Measurements from ENCODE around the gene ECM1.

Gene ECM1

GRCh38 chr1:150479927-150480352 lies 28.0 kb upstream of the ECM1 start:
- no peak for TF ChIP-seq CTCF (IDR thresholded peaks at IDR 0.05; ENCODE audit: unreplicated experiment in 3 of 3)
- H3K36me3 Mint-ChIP-seq (ENCODE audit: low read depth) = no peaks in the 10 kb centered on the region
- H3K27me3 Mint-ChIP-seq (ENCODE audit: low read depth) = peaks cover 5% of the 10 kb centered on the region
- H3K27ac Mint-ChIP-seq = peak overlapping the region in 1 of 3 experiments; percentile 66
- no peak overlapping the region for H3K4me3 Mint-ChIP-seq
- no peaks in the 10 kb centered on the region for H3K9me3 Mint-ChIP-seq
- peaks cover 34% of the 10 kb centered on the region for H3K4me1 Mint-ChIP-seq

DNA sequence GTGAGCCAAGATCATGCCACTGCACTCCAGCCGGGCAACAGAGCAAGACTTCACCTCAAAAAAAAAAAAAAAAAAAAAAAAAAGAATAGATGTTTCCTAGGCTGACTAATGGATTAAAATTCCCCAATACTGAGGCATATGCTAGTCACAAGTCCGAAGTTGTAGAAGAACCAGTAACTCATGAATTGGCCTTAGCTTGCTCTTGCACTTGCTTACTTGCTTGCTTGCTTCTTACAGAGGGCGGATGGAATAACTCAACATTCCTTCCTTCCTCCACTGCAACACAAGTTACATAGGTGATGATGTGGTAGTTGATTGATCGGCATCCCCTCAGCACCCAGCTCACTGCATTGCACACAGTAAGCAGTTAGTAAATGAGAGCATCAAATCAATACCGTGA lies 23.5 kb upstream of the ECM1 start:
- peaks cover 13% of the 10 kb centered on the region for H3K4me1 Mint-ChIP-seq
- no peak for TF ChIP-seq CTCF (IDR thresholded peaks at IDR 0.05; ENCODE audit: unreplicated experiment in 3 of 3)
- H3K27ac Mint-ChIP-seq = no peak overlapping the region
- H3K9me3 Mint-ChIP-seq = no peaks in the 10 kb centered on the region
- no peak overlapping the region for H3K4me3 Mint-ChIP-seq
- H3K27me3 Mint-ChIP-seq (ENCODE audit: low read depth) = no peaks in the 10 kb centered on the region
- peaks cover 7% of the 10 kb centered on the region for H3K36me3 Mint-ChIP-seq (ENCODE audit: low read depth)

DNA sequence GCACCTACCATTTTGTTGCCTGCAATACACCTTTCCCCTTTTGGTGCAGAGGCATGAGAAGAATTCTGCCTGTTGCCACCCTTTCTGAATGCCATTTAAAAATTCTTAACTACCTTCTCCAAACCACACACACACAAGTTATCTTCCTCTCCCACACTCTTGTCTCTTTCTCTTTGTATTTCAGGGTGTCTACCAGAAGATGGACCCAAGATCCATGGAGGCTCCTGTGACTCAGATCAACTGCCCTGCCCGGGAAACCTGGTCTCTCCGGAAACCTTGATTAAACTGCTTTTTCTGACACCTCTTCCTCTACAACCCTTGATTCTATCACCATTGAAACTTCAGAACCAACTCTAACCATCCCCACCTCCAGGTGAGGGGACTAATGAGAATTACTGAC lies 23.0 kb upstream of the ECM1 start:
- no peak for TF ChIP-seq CTCF (IDR thresholded peaks at IDR 0.05; ENCODE audit: unreplicated experiment in 3 of 3)
- Mint-ChIP-seq H3K4me1 (peaks cover 13% of the 10 kb centered on the region), H3K9me3 (no peaks in the 10 kb centered on the region), H3K4me3 (peak overlapping the region; percentile 46 to 68 (median 63)), H3K36me3 (ENCODE audit: low read depth) (peaks cover 8% of the 10 kb centered on the region), H3K27me3 (ENCODE audit: low read depth) (no peaks in the 10 kb centered on the region), H3K27ac (peak overlapping the region in 1 of 3 experiments; percentile 23)

- H3K9me3 Mint-ChIP-seq = no peaks in the 10 kb centered on the region
- H3K27ac Mint-ChIP-seq = peak within 1 kb of the TSS; percentile 86 to 91 (median 87)
- TF ChIP-seq CTCF (IDR thresholded peaks at IDR 0.05; ENCODE audit: unreplicated experiment in 3 of 3) = peak in 1 of 3 experiments; percentile 8
- peak within 1 kb of the TSS; percentile 83 to 90 (median 86) for H3K4me3 Mint-ChIP-seq
- H3K27me3 Mint-ChIP-seq (ENCODE audit: low read depth) = no peaks in the 10 kb centered on the region
- peaks cover 13% of the 10 kb centered on the region for H3K4me1 Mint-ChIP-seq
- H3K36me3 Mint-ChIP-seq (ENCODE audit: low read depth) = peaks cover 23% of the 10 kb centered on the region
These were observed 20.7 kb upstream of the ECM1 start, which contains the start of gene TARS2 for GRCh38 chr1:150486966-150487762. TSS of gene TARS2 (plus strand) at chr1:150487419. CDS start at chr1:150487451, 32 bp downstream.

DNA sequence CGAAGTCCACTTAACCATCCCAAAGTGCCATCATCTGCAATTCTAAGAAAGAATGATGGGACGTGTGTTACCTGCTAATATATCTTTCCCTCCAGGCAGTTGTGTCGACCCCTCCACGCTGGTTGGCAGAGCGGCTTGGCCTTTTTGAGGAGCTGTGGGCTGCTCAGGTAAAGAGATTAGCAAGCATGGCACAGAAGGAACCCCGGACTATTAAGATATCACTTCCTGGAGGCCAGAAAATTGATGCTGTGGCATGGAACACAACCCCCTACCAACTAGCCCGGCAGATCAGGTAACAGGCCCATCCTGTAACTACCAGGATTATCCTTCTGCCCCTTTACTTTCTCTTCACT lies 20.2 kb upstream of the ECM1 start:
- peaks cover 27% of the 10 kb centered on the region for H3K36me3 Mint-ChIP-seq (ENCODE audit: low read depth)
- peaks cover 13% of the 10 kb centered on the region for H3K4me1 Mint-ChIP-seq
- no peak for TF ChIP-seq CTCF (IDR thresholded peaks at IDR 0.05; ENCODE audit: unreplicated experiment in 3 of 3)
- H3K27me3 Mint-ChIP-seq (ENCODE audit: low read depth) = no peaks in the 10 kb centered on the region
- H3K27ac Mint-ChIP-seq = peak overlapping the region; percentile 86 to 91 (median 87)
- no peaks in the 10 kb centered on the region for H3K9me3 Mint-ChIP-seq
- peak overlapping the region; percentile 83 to 90 (median 86) for H3K4me3 Mint-ChIP-seq

DNA sequence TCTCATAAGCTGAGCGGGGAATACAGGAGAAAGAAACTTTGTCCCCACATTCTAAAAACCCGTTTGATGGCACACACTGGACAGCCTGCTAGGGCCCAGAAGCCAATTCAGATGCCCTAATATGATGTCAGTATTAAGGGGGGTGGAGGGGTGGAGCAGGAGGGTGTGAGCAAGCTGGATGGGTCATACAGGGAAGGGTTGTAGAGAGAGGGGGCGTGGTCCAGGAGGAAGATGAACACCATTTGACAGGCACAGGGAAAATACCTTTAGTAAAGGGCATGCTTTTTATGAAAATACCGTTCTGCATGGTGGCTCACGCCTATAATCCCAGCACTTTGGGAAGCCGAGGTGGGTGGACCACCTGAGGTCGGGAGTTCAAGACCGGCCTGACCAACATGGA lies 14.7 kb upstream of the ECM1 start:
- Mint-ChIP-seq H3K4me1 (peaks cover 6% of the 10 kb centered on the region), H3K36me3 (ENCODE audit: low read depth) (peaks cover 61% of the 10 kb centered on the region)

More for the DNA sequence above, 14.7 kb upstream of the ECM1 start:
- no peak for TF ChIP-seq CTCF (IDR thresholded peaks at IDR 0.05; ENCODE audit: unreplicated experiment in 3 of 3)
- H3K4me3 Mint-ChIP-seq = no peak overlapping the region
- no peaks in the 10 kb centered on the region for H3K27me3 Mint-ChIP-seq (ENCODE audit: low read depth)
- no peak overlapping the region for H3K27ac Mint-ChIP-seq
- no peaks in the 10 kb centered on the region for H3K9me3 Mint-ChIP-seq
